Left kidney (tissue), 8 donors: ENCODE data around the gene GNGT1. TPM values are rescaled to one million over a fixed set of nuclear protein-coding genes. Genes with fewer than 3 reads are reported as not detected.

Experiments used
- DNase-seq: peaks from one replicate; pipeline ENCODE4 v3.0.0-alpha.2; 2013
- long read RNA-seq, 8 donors: transcript quantifications; one replicate each; lab custom pipeline, GENCODE V29; 2026
- polyA plus RNA-seq: library from polyadenylated mRNA; unstranded; fragments of 120-200 nt; gene quantifications from one replicate; pipeline ENCODE4 v1.2.1, GENCODE V29; 2013; ENCODE audit not compliant: insufficient read length

The GNGT1 gene
- polyA plus RNA-seq, result not detected
- long read RNA-seq, donor 1, partial matches to known transcripts, result 0 of 14 reads
- long read RNA-seq, donor 1, other reads (novel, unspliced or antisense), result 14 of 14 reads
- long read RNA-seq, donor 2, partial matches to known transcripts, result 0 of 12 reads
- long read RNA-seq, donor 2, other reads (novel, unspliced or antisense), result 12 of 12 reads
- long read RNA-seq, donor 3, partial matches to known transcripts, result 0 of 13 reads
- long read RNA-seq, donor 3, other reads (novel, unspliced or antisense), result 13 of 13 reads
- long read RNA-seq, donor 4, result 0 reads
- long read RNA-seq, donor 5, partial matches to known transcripts, result 0 of 24 reads
- long read RNA-seq, donor 5, other reads (novel, unspliced or antisense), result 24 of 24 reads
- long read RNA-seq, donor 6, result 0 reads
- long read RNA-seq, donor 7, partial matches to known transcripts, result 0 of 16 reads
- long read RNA-seq, donor 7, other reads (novel, unspliced or antisense), result 16 of 16 reads
- long read RNA-seq, donor 8, result 0 reads

DNA sequence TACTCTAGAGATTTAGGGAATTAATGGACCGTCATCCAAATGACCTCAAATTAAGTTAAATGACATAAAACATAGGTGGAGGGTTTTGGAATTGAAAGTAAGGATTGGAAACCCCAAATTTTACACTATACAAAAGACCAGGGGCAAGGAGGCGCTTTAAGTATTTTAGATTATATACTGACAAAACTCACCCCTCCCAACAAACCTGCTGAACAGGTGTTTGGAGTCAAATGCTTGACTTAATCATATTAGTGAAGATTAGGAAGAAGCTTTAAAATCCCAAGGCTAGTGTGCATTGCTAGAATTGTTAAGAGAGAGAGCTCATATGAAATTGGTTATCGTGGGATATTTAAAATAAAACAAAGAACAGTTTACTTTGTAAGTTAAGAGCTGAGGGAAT, at the start of gene GNGT1:
Gene GNGT1, plus strand, starts transcription at position 301 of the 400 bp plus-strand sequence. CDS start 180 bp downstream, outside the sequence.
- DNase-seq, result no peak

DNA sequence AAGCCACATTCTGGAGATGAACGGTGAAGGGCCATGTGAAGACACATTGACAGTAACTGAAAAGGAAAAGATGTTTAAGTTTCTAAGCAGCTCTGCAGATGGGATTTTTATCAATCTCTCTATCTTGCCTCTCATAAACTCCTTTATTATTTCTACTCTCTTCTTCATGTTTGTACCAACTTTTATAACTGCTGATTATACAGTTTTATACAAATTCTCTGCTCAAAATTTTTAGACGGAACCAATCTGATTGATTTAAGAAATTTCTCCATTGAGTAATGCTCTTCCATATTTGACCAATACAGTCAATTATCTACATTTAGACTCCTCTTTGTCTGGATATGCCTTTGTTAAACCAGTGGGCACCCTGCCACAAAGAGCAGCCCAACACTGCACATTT, 47.5 kb upstream of the GNGT1 start:
- no peak for DNase-seq

DNA sequence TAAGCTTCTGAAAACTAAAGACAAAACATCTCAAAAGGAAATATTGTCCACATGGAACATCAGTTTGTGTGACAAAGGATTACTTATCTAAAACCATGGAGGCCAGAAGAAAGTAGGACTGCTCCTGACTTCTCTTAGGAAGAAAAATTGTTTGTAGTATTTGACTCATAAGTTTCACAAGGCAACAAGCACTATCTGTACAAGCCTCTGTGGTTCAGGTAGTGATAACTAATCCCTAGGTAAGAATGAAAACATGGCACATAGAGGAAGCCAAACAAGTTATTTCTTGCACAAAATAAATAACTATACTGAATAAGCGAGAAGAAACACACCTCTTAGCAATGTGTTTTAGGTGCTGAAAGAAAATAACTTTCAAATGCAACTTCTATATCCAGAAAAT, 46.1 kb upstream of the GNGT1 start:
- no peak for DNase-seq

DNA sequence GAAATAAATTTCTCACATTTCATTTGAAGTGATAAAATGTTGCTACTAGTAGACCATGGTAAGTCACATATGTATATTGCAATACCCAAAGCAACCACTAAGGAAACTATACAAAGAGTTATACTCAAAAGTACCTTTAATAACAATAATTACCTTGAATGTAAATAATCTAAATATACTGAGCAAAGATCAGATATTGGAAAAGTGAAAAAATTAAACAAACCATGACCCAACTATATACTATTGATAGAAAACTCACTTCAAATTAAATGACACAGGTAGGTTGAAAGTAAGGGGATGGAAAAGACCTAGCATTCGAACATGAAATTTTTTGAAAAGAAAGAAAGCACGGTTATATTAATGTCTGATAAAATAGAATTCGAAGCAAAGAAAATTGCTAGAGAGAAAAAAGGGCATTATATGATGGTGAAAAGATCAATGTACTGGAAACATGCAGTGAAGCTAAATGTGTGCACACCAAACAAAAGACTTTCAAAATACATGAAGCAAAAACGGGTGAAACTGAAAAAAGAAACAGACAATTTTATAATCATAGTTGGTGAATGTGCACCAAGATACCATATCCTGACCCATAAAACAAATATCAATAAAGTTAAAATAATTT, 44.9 kb upstream of the GNGT1 start:
- DNase-seq, result no peak

DNA sequence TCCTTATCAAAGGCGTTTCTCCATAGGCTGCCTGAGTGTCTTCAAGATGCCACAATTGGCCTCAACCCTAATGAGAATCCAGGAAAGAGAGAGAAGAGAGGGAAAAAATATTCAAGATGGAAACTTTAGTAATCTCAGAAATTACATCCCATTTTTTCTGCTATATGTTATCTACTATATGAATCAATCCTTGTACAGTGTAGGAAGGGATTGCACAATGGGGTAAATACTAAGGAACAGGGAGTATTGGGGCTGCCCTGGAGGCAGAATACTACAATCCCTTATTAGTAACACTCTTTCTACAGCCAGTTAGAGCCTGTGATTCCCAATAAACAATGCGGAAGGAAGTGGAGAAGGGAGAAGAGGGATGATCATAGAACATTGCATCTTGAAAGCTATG, 43.7 kb upstream of the GNGT1 start:
- DNase-seq, result no peak

DNA sequence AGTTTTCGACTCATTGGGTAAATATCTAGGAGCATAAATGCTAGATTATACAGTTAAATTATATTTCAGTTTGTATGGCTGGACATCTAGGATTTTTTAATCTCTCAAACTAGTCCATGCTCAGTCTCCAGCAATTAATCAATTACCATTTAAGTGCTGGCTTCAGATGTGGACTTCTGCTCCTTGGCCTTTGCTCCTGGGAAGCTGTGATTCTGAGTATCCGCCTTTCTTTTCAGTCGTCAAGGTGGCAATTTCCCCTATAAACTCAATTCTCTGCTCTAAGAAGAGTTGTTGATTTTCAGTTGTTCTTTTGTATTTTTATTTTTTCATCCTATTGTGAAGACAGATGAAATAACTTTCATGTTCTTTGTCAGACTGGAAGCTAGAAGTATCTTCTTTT, 39.5 kb upstream of the GNGT1 start:
- DNase-seq, result no peak

DNA sequence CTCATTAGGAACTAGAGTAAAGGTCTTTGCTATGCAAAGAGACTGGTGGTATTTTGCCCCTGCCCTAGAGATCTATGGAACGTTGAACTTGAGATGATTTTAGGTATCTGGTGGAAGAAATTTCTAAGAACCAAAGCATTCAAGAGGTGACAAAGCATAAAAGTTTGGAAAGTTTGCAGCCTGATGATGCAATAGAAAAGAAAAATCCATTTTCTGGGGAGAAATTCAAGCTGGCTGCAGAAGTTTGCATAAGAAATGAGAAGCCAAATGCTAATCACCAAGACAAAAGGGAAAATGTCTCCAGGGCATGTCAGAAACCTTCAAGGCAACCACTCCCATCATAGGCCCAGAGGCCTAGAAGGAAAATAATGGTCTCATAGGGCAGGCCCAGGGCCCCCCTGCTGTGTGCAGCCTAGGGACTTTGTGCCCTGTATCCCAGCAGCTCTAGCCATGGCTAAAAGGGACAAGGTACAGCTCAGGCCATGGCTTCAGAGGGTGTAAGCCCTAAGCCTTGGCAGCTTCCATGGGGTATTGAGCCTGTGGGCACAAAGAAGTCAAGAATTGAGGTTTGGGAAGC, 32.3 kb upstream of the GNGT1 start:
- no peak for DNase-seq

DNA sequence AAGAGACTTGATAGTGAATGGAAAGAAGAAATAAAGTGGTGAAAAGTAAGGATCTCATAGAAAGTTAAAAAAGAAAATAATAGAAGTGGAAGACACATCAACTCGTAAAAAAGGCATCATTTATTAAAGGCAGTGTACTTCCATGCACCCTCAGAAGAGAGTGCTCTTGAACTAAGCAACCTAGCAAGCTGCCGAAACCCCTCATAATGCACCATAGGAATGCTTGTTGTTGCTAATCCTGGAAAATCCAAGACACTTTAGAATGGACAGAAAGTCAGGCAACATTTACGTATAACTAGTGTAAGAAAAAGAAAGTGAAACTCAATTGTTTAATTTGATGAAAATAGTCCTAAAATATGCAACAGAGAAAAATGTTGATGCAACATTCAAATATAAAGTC, 28.6 kb upstream of the GNGT1 start:
- no peak for DNase-seq

DNA sequence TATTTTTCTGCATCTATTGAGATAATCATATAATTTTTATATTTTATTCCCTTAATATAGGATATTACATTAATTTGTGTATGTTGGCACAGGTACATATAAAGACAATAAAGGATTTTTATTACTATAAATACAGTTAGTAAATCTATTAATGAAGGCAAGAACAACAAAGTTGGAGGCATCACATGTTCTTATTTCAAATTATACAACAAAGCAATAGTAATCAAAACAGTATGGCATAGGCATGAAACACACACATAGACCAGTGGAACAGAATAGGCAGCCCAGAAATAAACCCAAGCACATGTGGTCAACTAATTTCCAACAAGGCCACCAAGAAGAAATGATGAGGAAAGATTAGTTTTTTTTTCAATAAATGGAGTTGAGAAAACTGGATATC, 27.0 kb upstream of the GNGT1 start:
- DNase-seq, result no peak

DNA sequence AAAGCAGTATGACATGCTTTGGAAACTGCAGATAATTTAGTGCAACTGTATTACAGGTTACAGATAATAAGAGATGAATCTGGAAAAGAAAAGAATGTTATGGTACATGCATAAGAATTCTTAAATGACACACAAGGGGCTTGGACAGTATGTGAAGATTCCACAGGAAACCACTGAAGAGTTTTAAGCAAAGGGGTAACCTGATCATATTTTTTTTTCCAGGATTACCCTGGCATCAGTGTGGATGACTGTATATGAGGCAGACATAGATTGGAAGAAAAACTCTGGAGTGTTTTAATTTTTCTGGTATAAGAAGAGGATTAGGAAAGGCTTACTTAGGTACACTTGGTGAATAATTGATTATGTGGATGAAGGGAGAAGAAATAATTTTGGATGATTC, 23.9 kb upstream of the GNGT1 start:
- DNase-seq, result no peak

DNA sequence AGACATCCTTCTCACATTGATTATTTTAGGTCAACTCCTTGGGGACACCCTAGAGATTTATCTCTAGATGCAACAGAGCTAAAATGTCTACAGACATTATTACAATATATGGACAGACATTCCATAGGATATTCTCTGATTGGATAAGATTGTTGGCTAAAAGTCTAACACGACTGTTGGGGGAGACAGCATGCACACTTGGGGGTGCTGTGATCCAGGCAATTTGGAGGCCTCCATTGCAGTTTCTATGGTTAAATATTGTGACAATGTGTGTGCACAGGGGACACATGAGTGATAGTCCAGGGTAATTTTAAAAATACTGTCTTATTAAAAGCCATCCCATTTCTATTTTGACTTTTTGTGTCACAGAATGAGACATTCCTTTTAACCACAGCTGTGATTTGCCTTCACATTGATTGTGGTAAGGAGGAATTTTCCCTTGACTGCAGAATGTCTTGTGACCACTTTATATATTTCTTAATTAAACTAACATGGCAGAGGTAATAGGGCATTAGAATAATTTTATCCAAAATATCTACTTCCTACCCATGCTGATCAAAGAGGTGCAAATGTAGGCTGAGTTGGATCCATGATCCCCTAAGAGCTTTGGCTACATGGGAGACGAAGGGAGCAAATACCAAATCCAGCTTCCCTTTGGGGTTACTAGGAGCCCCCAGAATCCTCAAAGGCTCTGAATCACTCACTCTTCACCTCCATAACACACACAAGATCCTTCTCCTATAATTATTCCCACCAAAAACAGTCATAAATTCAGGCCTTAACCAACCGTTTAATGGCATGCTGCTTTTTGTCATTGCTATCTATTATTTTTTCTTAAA, 23.1 kb upstream of the GNGT1 start:
- DNase-seq, result no peak

DNA sequence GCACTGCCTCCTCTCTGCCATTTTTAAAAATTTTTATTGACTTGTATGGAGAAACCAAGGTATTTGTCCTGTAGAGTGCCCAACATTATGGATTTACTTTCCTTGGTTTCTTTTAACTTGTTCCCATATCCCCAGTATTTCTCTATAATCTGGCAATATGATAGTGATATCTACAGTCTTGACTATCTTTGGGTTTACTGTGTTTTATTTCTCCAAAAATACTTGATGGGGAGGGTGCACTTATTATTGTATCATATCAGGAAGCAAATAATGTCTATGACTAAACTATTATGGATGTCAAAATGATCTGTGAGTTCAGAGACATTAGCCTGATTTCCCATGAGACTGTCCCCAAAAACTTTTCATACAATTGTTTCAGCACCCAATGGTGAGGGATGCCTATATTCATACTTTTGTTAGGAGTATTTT, 22.4 kb upstream of the GNGT1 start:
- DNase-seq, result no peak

DNA sequence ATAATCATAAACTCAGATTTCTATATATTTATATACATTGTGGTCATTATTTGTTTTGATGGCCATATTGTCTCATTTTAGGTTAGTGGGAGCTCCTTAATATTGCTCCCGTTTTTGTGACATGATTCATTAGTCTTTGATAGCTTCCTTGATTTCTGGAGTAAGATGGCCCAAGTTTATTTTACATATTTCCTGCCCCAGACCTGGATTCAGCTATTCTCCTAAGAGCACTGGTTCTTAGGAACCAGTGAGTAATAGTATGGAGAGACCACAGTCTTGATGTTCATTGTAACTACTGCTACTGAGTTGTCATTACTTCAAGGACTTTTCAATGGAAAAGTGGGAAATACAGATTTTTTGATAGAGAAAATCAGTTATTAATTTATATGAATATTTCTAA, 21.8 kb upstream of the GNGT1 start:
- DNase-seq, result no peak

DNA sequence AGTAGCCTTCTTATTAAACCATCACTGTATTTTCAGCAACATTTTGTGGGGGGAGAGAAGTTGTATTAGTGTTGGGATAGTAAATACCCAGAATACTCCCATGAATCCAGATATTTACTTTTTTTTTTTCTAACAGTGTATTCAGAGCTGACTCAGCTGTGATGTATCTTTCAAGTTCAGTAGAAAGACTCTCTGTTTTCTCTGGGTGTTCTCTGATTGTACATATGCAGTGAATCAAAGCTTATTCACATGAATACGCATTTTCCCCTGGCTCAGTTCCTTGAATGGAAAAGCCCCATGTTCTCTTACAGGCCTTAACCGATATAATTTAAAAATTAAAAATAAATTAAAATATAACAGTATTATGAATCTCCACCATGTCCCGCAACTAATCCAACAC, 17.1 kb upstream of the GNGT1 start:
- no peak for DNase-seq

DNA sequence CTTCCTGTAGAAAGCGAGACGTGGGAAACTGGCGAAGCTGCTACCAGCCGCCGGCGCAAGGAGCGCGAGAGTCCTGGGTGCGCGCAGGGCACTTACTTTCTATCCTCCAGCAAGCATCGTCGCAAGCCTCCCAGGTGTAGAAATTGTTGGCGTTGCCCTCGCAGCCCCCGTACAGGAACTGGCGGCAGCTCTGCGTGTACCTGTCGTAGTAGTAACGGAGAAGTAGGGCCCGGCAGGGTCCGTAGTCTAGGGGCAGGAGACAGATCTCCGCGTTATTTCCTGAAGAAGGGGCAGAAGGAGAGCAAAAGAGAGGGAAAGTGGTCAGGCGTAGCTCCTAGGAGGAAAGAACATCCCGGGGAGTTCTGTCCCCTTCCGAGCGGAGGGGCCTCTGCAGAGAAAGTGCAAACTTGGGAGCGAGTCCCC, 16.3 kb upstream of the GNGT1 start:
- DNase-seq, result peak; percentile 58

DNA sequence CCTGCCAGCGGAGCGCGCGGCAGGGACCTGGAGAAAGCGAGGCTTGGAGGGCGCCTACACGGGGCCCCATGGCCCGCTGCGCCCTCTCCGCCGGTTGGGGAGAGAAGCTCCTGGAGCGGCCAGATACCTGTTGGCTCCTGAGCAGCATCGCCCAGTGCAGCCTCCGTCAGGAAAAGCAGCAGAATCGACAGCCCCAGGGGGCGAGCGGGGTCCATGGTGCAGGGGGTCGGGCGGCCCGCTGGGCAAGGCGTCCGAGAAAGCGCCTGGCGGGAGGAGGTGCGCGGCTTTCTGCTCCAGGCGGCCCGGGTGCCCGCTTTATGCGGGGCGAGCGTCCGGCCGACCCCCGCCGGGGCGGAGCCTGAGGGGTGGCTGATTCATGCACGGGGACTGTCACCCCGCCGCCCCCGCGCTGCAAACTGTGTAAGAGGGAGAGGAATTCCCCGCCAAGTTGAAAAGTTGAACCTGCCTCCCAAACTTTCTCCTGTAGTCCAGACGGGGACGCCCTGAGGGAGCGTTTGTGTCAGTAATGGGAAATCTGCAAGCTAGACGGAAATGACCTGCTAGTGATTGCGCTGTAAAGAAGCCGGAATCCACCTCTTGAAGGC, 15.8 kb upstream of the GNGT1 start, which contains the start of gene TFPI2:
Gene TFPI2, minus strand, starts transcription at position 290 of the 605 bp plus-strand sequence. Its CDS starts 75 bp downstream, at position 215.
- DNase-seq, result peak; percentile 67

DNA sequence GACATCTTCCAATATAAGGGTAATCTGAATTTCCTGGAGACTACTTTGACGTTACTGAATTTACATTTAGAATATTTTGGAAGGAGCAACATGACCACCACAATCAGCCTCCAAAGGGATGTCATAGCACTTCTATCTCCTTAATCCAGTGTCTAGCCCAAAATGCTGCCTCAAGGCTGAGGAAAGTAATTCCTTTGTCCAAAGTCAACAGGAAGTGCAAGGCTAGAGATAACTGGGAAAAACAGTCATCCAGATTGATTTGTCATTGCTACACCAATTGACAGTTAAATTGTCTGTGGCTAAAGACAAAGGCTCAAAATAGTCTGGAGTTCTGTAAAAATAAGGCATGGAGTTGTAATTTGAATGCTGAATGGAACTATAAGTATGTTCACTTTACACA, 11.9 kb upstream of the GNGT1 start:
- DNase-seq, result no peak

DNA sequence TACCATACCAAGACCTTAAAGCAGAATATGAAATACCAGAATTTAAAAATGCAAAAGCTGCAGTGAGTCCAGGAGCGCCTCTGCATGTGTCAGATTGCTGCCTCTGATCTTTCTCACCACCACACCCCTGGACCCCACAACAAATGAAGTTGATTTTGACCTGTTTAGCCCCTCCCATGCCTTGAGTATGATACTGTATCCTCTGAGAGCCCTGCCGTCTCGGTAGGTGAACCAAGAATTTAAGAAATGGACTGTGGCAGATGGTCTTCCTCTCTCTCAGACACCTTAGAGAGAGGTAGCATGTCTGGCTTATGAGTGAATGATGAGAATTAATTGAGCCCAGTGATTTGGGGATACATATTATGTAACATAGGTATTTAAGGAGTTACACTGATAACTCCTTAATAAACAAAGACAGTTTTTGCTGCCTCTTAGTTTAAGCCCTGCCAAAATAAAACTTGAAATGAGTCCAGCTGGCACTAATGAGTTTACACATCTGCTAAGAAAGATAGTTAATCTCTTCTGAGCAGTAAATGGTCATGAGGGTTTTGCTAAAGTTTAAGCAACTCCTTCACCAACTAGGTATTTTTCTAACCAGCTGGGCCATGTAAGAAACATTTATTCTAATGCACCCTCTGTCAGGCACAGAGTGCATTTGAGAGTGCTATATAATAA, 11.3 kb upstream of the GNGT1 start:
- no peak for DNase-seq

DNA sequence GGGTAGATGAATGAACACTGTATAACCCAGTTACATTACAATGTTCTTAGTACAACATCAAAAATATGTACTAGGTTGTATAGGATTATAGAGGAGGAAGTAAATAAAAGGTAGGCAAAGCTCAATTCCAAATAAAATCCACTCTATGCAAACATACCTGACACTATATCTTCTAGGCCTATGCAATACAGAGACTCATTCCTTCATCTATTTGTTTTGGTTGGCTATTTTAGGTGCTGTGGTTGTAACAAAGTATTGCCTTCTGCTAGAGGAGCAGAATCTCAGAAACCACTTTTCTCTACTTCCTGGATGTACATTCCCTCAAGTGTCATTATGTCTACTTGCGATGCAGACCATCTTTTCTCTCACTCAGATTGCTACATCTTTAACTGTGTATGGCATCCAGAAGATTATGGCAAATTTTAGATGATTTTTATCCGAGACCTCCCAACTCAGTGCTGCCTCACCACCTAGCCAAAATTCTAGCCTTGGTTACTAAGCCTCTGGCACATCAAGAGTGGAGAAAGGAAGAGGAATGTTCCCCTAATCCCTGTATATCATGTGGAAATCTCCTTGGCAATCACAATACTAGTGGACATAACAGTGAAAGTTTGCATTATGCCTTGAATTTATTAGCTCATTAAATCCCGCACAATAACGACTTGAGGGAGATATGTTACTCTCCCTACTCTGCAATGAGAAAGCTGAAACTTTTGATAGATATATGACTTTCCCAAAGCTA, 10.3 kb upstream of the GNGT1 start:
- DNase-seq, result no peak

DNA sequence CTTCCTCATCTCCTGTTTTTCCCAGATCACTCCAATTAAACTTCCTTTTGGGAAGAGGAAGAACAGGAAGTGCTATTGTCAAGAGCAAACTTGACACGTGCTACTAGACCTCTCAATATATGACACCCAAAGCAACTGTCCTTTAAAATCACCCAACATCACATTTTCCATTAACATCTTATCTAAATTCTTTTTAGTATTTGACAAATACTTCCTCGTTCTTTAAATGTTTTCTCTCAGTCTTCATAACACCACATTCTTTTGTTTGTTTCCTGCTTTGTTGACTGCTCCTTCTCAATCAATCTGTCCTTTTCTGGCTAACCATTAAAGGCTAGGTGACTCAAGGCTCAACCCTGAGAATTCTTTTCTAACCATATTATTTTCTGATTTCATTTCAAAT, 8.7 kb upstream of the GNGT1 start:
- DNase-seq, result no peak
